ENCODE measurements around the gene TSPEAR. TPM values are rescaled to one million over a fixed set of nuclear protein-coding genes. Genes with fewer than 3 reads are reported as not detected.
A peak's percentile ranks its signal among the peaks of the same experiment; 100 is the strongest.

TSPEAR gene
- total and polyA plus RNA-seq, 2 donors (not counting 1 experiment from before 2014, with no cell fraction given), result not detected

DNA sequence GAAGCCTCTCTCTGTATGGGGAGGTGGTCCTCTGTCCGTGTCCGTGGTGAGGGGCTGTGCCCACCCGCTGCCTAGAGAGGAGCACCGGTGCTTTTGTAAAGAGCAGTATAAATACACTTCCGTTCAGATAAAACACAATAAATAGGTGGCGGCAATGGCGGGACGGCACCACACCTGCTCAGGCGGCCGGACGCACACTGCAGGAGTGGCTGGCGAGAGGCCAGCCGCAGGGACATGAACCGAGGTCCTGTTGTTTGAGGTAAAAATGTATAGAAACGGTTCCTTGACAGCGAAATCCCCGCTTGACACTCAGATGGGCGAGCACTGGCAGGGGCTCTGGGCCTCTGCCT is 212.2 kb downstream of the TSPEAR start:
- H2AFZ ChIP-seq (ENCODE audit: low read length), result no peak overlapping the region
- TF ChIP-seq, protein P1, sequence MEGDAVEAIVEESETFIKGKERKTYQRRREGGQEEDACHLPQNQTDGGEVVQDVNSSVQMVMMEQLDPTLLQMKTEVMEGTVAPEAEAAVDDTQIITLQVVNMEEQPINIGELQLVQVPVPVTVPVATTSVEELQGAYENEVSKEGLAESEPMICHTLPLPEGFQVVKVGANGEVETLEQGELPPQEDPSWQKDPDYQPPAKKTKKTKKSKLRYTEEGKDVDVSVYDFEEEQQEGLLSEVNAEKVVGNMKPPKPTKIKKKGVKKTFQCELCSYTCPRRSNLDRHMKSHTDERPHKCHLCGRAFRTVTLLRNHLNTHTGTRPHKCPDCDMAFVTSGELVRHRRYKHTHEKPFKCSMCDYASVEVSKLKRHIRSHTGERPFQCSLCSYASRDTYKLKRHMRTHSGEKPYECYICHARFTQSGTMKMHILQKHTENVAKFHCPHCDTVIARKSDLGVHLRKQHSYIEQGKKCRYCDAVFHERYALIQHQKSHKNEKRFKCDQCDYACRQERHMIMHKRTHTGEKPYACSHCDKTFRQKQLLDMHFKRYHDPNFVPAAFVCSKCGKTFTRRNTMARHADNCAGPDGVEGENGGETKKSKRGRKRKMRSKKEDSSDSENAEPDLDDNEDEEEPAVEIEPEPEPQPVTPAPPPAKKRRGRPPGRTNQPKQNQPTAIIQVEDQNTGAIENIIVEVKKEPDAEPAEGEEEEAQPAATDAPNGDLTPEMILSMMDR (conservative IDR thresholded peaks at IDR 0.05 in 1 of 2, IDR thresholded peaks at IDR 0.05 in 1 of 2; ENCODE audit: low read depth in 1 of 2, low read length in 2 of 2), result no peak
- no peak for TF ChIP-seq EZH2 (IDR thresholded peaks at IDR 0.05; ENCODE audit: low read length, missing control alignments)
- H3K9me3 ChIP-seq (ENCODE audit: control insufficient read depth, insufficient read depth, low read depth, low read length), result no peaks in the 10 kb centered on the region
- DNase-seq (ENCODE audit: low read depth in 2 of 2), result no peak
- no peaks in the 10 kb centered on the region for H4K20me1 ChIP-seq (ENCODE audit: control insufficient read depth, extremely low read depth, insufficient read depth, low read length)
- H3K79me2 ChIP-seq (ENCODE audit: control insufficient read depth, insufficient read depth, low read length), result no peaks in the 10 kb centered on the region
- H3K36me3 ChIP-seq (ENCODE audit: control insufficient read depth, insufficient read depth, low read length), result no peaks in the 10 kb centered on the region
- H3K27ac ChIP-seq (ENCODE audit: insufficient read depth, low read length), result no peak overlapping the region
- no peak overlapping the region for H3K4me3 ChIP-seq (replicated peaks in 1 of 4; ENCODE audit: control extremely low read depth in 1 of 4, insufficient read depth in 1 of 4, low read depth in 3 of 4, low read length in 4 of 4)
- H3K27me3 ChIP-seq (ENCODE audit: control insufficient read depth, insufficient read depth, low read length), result no peaks in the 10 kb centered on the region
- H3K4me2 ChIP-seq (ENCODE audit: extremely low read depth, insufficient read depth, low read length), result no peak overlapping the region
- no peak overlapping the region for H3K9ac ChIP-seq (ENCODE audit: insufficient read depth, low read length)
- no peaks in the 10 kb centered on the region for H3K4me1 ChIP-seq (ENCODE audit: control insufficient read depth, extremely low read depth, insufficient read depth, low read length)

- Histone ChIP-seq H2AFZ (ENCODE audit: low read length) (no peak overlapping the region), H3K79me2 (ENCODE audit: control insufficient read depth, insufficient read depth, low read length) (no peaks in the 10 kb centered on the region), H3K27ac (ENCODE audit: insufficient read depth, low read length) (no peak overlapping the region), H3K9me3 (ENCODE audit: control insufficient read depth, insufficient read depth, low read depth, low read length) (no peaks in the 10 kb centered on the region), H3K27me3 (ENCODE audit: control insufficient read depth, insufficient read depth, low read length) (no peaks in the 10 kb centered on the region), H3K4me2 (ENCODE audit: extremely low read depth, insufficient read depth, low read length) (no peak overlapping the region), H4K20me1 (ENCODE audit: control insufficient read depth, extremely low read depth, insufficient read depth, low read length) (no peaks in the 10 kb centered on the region), H3K9ac (ENCODE audit: insufficient read depth, low read length) (no peak overlapping the region), H3K4me3 (replicated peaks in 1 of 4; ENCODE audit: control extremely low read depth in 1 of 4, insufficient read depth in 1 of 4, low read depth in 3 of 4, low read length in 4 of 4) (no peak overlapping the region), H3K4me1 (ENCODE audit: control insufficient read depth, extremely low read depth, insufficient read depth, low read length) (no peaks in the 10 kb centered on the region), H3K36me3 (ENCODE audit: control insufficient read depth, insufficient read depth, low read length) (no peaks in the 10 kb centered on the region)
- TF ChIP-seq, protein P1 (conservative IDR thresholded peaks at IDR 0.05 in 1 of 2, IDR thresholded peaks at IDR 0.05 in 1 of 2; ENCODE audit: low read depth in 1 of 2, low read length in 2 of 2), result no peak
- TF ChIP-seq EZH2 (IDR thresholded peaks at IDR 0.05; ENCODE audit: low read length, missing control alignments), result no peak
- no peak for DNase-seq (ENCODE audit: low read depth in 2 of 2)
These were observed 212.8 kb downstream of the TSPEAR start for GRCh38 chr21:44498280-44499210.

- Histone ChIP-seq H3K9ac (ENCODE audit: insufficient read depth, low read length) (no peak overlapping the region), H2AFZ (ENCODE audit: low read length) (no peak overlapping the region), H3K36me3 (ENCODE audit: control insufficient read depth, insufficient read depth, low read length) (no peaks in the 10 kb centered on the region), H3K27ac (ENCODE audit: insufficient read depth, low read length) (no peak overlapping the region), H4K20me1 (ENCODE audit: control insufficient read depth, extremely low read depth, insufficient read depth, low read length) (no peaks in the 10 kb centered on the region), H3K9me3 (ENCODE audit: control insufficient read depth, insufficient read depth, low read depth, low read length) (no peaks in the 10 kb centered on the region), H3K4me2 (ENCODE audit: extremely low read depth, insufficient read depth, low read length) (no peak overlapping the region), H3K4me3 (replicated peaks in 1 of 4; ENCODE audit: control extremely low read depth in 1 of 4, insufficient read depth in 1 of 4, low read depth in 3 of 4, low read length in 4 of 4) (no peak overlapping the region), H3K27me3 (ENCODE audit: control insufficient read depth, insufficient read depth, low read length) (no peaks in the 10 kb centered on the region), H3K79me2 (ENCODE audit: control insufficient read depth, insufficient read depth, low read length) (no peaks in the 10 kb centered on the region), H3K4me1 (ENCODE audit: control insufficient read depth, extremely low read depth, insufficient read depth, low read length) (no peaks in the 10 kb centered on the region)
- TF ChIP-seq, protein P1 (conservative IDR thresholded peaks at IDR 0.05 in 1 of 2, IDR thresholded peaks at IDR 0.05 in 1 of 2; ENCODE audit: low read depth in 1 of 2, low read length in 2 of 2), result no peak
- no peak for TF ChIP-seq EZH2 (IDR thresholded peaks at IDR 0.05; ENCODE audit: low read length, missing control alignments)
- peak in 1 of 2 donors; percentile 5 for DNase-seq (ENCODE audit: low read depth in 2 of 2)
These were observed 213.7 kb downstream of the TSPEAR start for GRCh38 chr21:44497703-44498126.

Measured in fibroblast of lung (primary cell).